Measurements from ENCODE around the gene NUDT7. TPM values are rescaled to one million over a fixed set of nuclear protein-coding genes. Genes with fewer than 3 reads are reported as not detected.

Gene NUDT7
- total and polyA plus RNA-seq, 4 donors: 15.4 to 30.2 (median 25.3) TPM

- TF ChIP-seq ZBTB33 (IDR thresholded peaks at IDR 0.05) (no peak), RXRA (IDR thresholded peaks at IDR 0.05) (no peak), NR2F2 (IDR thresholded peaks at IDR 0.05) (no peak), RAD21 (IDR thresholded peaks at IDR 0.05) (no peak)
Observed at GRCh38 chr16:77790009-77790372, 67.7 kb downstream of the NUDT7 start (continued).

DNA sequence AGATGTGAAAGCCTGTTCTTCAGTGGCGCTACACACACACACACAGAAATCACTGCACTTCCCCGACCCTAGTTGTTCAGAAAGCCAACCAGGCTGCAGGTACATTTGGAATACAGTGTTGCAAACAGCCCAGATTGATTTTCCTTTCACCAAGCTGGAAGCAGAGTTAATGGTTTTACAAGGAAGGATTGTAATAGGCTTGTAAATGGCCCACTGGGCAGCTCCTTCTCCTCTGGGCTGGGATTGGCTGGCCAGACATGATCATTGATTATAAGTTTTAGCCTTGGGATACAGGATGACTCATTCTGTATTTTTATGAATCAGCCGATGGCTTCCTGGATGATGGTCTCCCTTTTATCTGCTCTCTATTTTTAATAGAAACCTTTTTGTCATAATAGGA is 68.6 kb downstream of the NUDT7 start:
- Histone ChIP-seq H3K4me3 (ENCODE audit: low read depth in 1 of 3, low read length in 3 of 3) (no peak overlapping the region), H3K36me3 (ENCODE audit: control insufficient read depth in 4 of 4, insufficient read depth in 3 of 4, low read depth in 1 of 4, low read length in 3 of 4) (no peaks in the 10 kb centered on the region), H3K27ac (ENCODE audit: low read depth in 1 of 2, low read length in 2 of 2) (no peak overlapping the region), H3K4me1 (ENCODE audit: control insufficient read depth in 4 of 4, insufficient read depth in 4 of 4, low read length in 3 of 4) (peaks cover 6 to 13% (median 10%) of the 10 kb centered on the region in 4 donors), H3K27me3 (ENCODE audit: control insufficient read depth in 4 of 4, insufficient read depth in 4 of 4, low read length in 3 of 4) (peaks cover 0 to 7% (median 2%) of the 10 kb centered on the region in 4 donors), H3K9me3 (ENCODE audit: control insufficient read depth in 4 of 4, low read length in 3 of 4) (no peaks in the 10 kb centered on the region), H3K9ac (ENCODE audit: low read depth in 1 of 2, low read length in 2 of 2) (no peak overlapping the region)
- no peak for TF ChIP-seq CTCF (IDR thresholded peaks at IDR 0.05; ENCODE audit: low read depth, low read length, missing input control)
- TF ChIP-seq YY1 (IDR thresholded peaks at IDR 0.05): no peak
- TF ChIP-seq EGR1 (IDR thresholded peaks at IDR 0.05; ENCODE audit: low read depth in 2 of 2): no peak
- TF ChIP-seq FOXA1 (IDR thresholded peaks at IDR 0.05): no peak
- TF ChIP-seq NR2F2 (IDR thresholded peaks at IDR 0.05): no peak
- no peak for TF ChIP-seq SP1 (IDR thresholded peaks at IDR 0.05)
- TF ChIP-seq, protein P1, sequence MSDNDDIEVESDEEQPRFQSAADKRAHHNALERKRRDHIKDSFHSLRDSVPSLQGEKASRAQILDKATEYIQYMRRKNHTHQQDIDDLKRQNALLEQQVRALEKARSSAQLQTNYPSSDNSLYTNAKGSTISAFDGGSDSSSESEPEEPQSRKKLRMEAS (IDR thresholded peaks at IDR 0.05): no peak
- no peak for TF ChIP-seq GABPA (IDR thresholded peaks at IDR 0.05 in 1 of 2, conservative IDR thresholded peaks at IDR 0.05 in 1 of 2)
- TF ChIP-seq ZBTB33 (IDR thresholded peaks at IDR 0.05): no peak
- no peak for TF ChIP-seq HNF4G (IDR thresholded peaks at IDR 0.05)
- TF ChIP-seq FOXA2 (IDR thresholded peaks at IDR 0.05): no peak
- WGBS: 80% methylated on average over 3 of the region's 3 CpGs
- no peak for DNase-seq (ENCODE audit: low spot score)

Other genes with a start within 250 kb of the NUDT7 start
- gene VAT1L, start 66.0 kb downstream of the NUDT7 start, total RNA-seq: under 1 TPM; 0.17 to 0.98 TPM
- under 1 TPM; 0.19 to 0.32 TPM for gene VAT1L, start 66.0 kb downstream of the NUDT7 start, polyA plus RNA-seq